Measurements from ENCODE around the gene AMIGO3. TPM values are rescaled to one million over a fixed set of nuclear protein-coding genes. Genes with fewer than 3 reads are reported as not detected.
A peak's percentile ranks its signal among the peaks of the same experiment; 100 is the strongest.

AMIGO3 gene
- total RNA-seq, 1 experiment from 2014 or later: not detected

- H3K27me3 Mint-ChIP-seq (ENCODE audit: insufficient read depth, unreplicated experiment): no peaks in the 10 kb centered on the region
- intact Hi-C loops (cut with micrococcal nuclease): loop anchor here (1.0 to 5.0 kb wide), 3 partner anchors 105 to 219 kb away; no protein-coding TSS in a partner anchor
- H3K4me1 Mint-ChIP-seq (ENCODE audit: insufficient read depth, unreplicated experiment): peaks cover 12% of the 10 kb centered on the region
- peaks cover 8% of the 10 kb centered on the region for H3K36me3 Mint-ChIP-seq (ENCODE audit: insufficient read depth, unreplicated experiment)
- BruUV-seq (replicated peaks): no TSS peak
- H3K27ac Mint-ChIP-seq (ENCODE audit: low read depth, unreplicated experiment): no peak overlapping the region
- DNase-seq (ENCODE audit: unreplicated experiment): no peak
- no peaks in the 10 kb centered on the region for H3K9me3 Mint-ChIP-seq (ENCODE audit: unreplicated experiment)
- no peak for TF ChIP-seq CTCF (IDR thresholded peaks at IDR 0.05; ENCODE audit: unreplicated experiment)
- ChIA-PET CTCF (interaction anchor here (0.6 to 5.3 kb wide), 22 partner anchors 8 to 195 kb away, joined by 3 to 232 read pairs (median 4); no protein-coding TSS in a partner anchor), POLR2A (interaction anchor here (0.7 to 3.3 kb wide), 2 partner anchors 131 to 133 kb away, joined by 4 to 51 read pairs; no protein-coding TSS in a partner anchor)
- H3K4me3 Mint-ChIP-seq (ENCODE audit: unreplicated experiment): no peak overlapping the region
Measured at GRCh38 chr3:49670940-49671290, 48.6 kb downstream of the AMIGO3 start.

- intact Hi-C loops (cut with micrococcal nuclease): no loop called here
- H3K9me3 Mint-ChIP-seq (ENCODE audit: unreplicated experiment): no peaks in the 10 kb centered on the region
- no TSS peak for BruUV-seq (replicated peaks)
- no peak for TF ChIP-seq CTCF (IDR thresholded peaks at IDR 0.05; ENCODE audit: unreplicated experiment)
- DNase-seq (ENCODE audit: unreplicated experiment): no peak
- CTCF ChIA-PET: interaction anchor here (0.6 to 5.3 kb wide), 3 partner anchors 13 to 130 kb away, joined by 4 to 232 read pairs (median 6); no protein-coding TSS in a partner anchor
- H3K4me1 Mint-ChIP-seq (ENCODE audit: insufficient read depth, unreplicated experiment): peaks cover 18% of the 10 kb centered on the region
- H3K27me3 Mint-ChIP-seq (ENCODE audit: insufficient read depth, unreplicated experiment): no peaks in the 10 kb centered on the region
- no peak overlapping the region for H3K4me3 Mint-ChIP-seq (ENCODE audit: unreplicated experiment)
- POLR2A ChIA-PET: interaction anchor here (1.0 to 1.9 kb wide), 6 partner anchors 26 to 168 kb away, joined by 3 to 19 read pairs (median 3); partner anchors contain the start of gene GMPPB
- no peak overlapping the region for H3K27ac Mint-ChIP-seq (ENCODE audit: low read depth, unreplicated experiment)
- peaks cover 7% of the 10 kb centered on the region for H3K36me3 Mint-ChIP-seq (ENCODE audit: insufficient read depth, unreplicated experiment)
Measured at GRCh38 chr3:49669352-49669751, 50.1 kb downstream of the AMIGO3 start.

GRCh38 chr3:49668861-49669260, 50.6 kb downstream of the AMIGO3 start:
- intact Hi-C loops (cut with micrococcal nuclease): no loop called here
- H3K36me3 Mint-ChIP-seq (ENCODE audit: insufficient read depth, unreplicated experiment): peaks cover 2% of the 10 kb centered on the region
- no peak overlapping the region for H3K27ac Mint-ChIP-seq (ENCODE audit: low read depth, unreplicated experiment)
- peaks cover 18% of the 10 kb centered on the region for H3K4me1 Mint-ChIP-seq (ENCODE audit: insufficient read depth, unreplicated experiment)
- no peaks in the 10 kb centered on the region for H3K27me3 Mint-ChIP-seq (ENCODE audit: insufficient read depth, unreplicated experiment)
- no peak overlapping the region for H3K4me3 Mint-ChIP-seq (ENCODE audit: unreplicated experiment)
- DNase-seq (ENCODE audit: unreplicated experiment): peak; percentile 55
- POLR2A ChIA-PET: interaction anchor here (1.0 to 1.9 kb wide), 5 partner anchors 55 to 168 kb away, joined by 3 to 19 read pairs (median 3); partner anchors contain the start of gene GMPPB
- CTCF ChIA-PET: interaction anchor here (1.0 to 5.3 kb wide), 2 partner anchors 31 to 129 kb away, joined by 6 to 232 read pairs; no protein-coding TSS in a partner anchor
- no peak for TF ChIP-seq CTCF (IDR thresholded peaks at IDR 0.05; ENCODE audit: unreplicated experiment)
- BruUV-seq (replicated peaks): no TSS peak
- no peaks in the 10 kb centered on the region for H3K9me3 Mint-ChIP-seq (ENCODE audit: unreplicated experiment)

GRCh38 chr3:49668414-49668797, 51.1 kb downstream of the AMIGO3 start:
- H3K4me1 Mint-ChIP-seq (ENCODE audit: insufficient read depth, unreplicated experiment): peaks cover 18% of the 10 kb centered on the region
- no peak overlapping the region for H3K4me3 Mint-ChIP-seq (ENCODE audit: unreplicated experiment)
- no peaks in the 10 kb centered on the region for H3K27me3 Mint-ChIP-seq (ENCODE audit: insufficient read depth, unreplicated experiment)
- intact Hi-C loops (cut with micrococcal nuclease): no loop called here
- ChIA-PET CTCF (interaction anchor here (5.3 kb wide), 1 partner anchor 129 kb away, joined by 232 read pairs; no protein-coding TSS in a partner anchor), POLR2A (interaction anchor here (1.1 to 1.9 kb wide), 3 partner anchors 56 to 129 kb away, joined by 3 to 19 read pairs (median 3); partner anchors contain the start of gene GMPPB)
- no peaks in the 10 kb centered on the region for H3K36me3 Mint-ChIP-seq (ENCODE audit: insufficient read depth, unreplicated experiment)
- no TSS peak for BruUV-seq (replicated peaks)
- no peak overlapping the region for H3K27ac Mint-ChIP-seq (ENCODE audit: low read depth, unreplicated experiment)
- DNase-seq (ENCODE audit: unreplicated experiment): no peak
- TF ChIP-seq CTCF (IDR thresholded peaks at IDR 0.05; ENCODE audit: unreplicated experiment): no peak
- no peaks in the 10 kb centered on the region for H3K9me3 Mint-ChIP-seq (ENCODE audit: unreplicated experiment)
